ENCODE data around the gene ARMCX5. TPM values are rescaled to one million over a fixed set of nuclear protein-coding genes. Genes with fewer than 3 reads are reported as not detected.
A peak's percentile ranks its signal among the peaks of the same experiment; 100 is the strongest.

Gene ARMCX5
- total RNA-seq, result 10 to 100 TPM in 2 of 3 donors, 1 to 10 TPM in 1; 9.0 to 13.3 (median 13.1) TPM
- total RNA-seq (2013), result 16.0 TPM

- Mint-ChIP-seq H3K27ac (peak within 1 kb of the TSS; percentile 91 to 95), H3K36me3 (no peaks in the 10 kb centered on the region), H3K4me3 (peak within 1 kb of the TSS; percentile 96), H3K9me3 (no peaks in the 10 kb centered on the region), H3K27me3 (ENCODE audit: low read depth in 2 of 2) (peaks cover 0 to 5% of the 10 kb centered on the region in 2 donors), H3K4me1 (peaks cover 23 to 30% of the 10 kb centered on the region in 2 donors)
- H3K36me3 ChIP-seq (ENCODE audit: control insufficient read depth, insufficient read depth, low read length), result no peaks in the 10 kb centered on the region
- WGBS (ENCODE audit: insufficient coverage), result 0% methylated on average over 25 of the region's 42 CpGs
- intact Hi-C loops (cut with micrococcal nuclease), result loop anchor here (1.0 kb wide), 1 partner anchor 51 kb away; no protein-coding TSS in a partner anchor
- H3K27me3 ChIP-seq (ENCODE audit: control insufficient read depth, insufficient read depth, low read length), result no peaks in the 10 kb centered on the region
- H3K4me3 ChIP-seq (ENCODE audit: low read length), result peak within 1 kb of the TSS; percentile 67
- peak; percentile 52 to 86 for DNase-seq
- H3K4me1 ChIP-seq (ENCODE audit: control insufficient read depth, insufficient read depth, low read length), result peaks cover 10% of the 10 kb centered on the region
- no peaks in the 10 kb centered on the region for H3K9me3 ChIP-seq (ENCODE audit: control insufficient read depth, insufficient read depth, low read length)
- H3K27ac ChIP-seq (ENCODE audit: low read length), result peak within 1 kb of the TSS; percentile 75
- no peak for TF ChIP-seq CTCF (IDR thresholded peaks at IDR 0.05)
- ATAC-seq, result peak; percentile 88 to 94 (median 90)
These were observed at the start of gene ARMCX5 for GRCh38 chrX:102599084-102599950. Gene ARMCX5 (plus strand): TSS chrX:102599515. CDS start chrX:102602142, 2,627 bp downstream.

GRCh38 chrX:102558607-102559006 lies 40.7 kb upstream of the ARMCX5 start:
- H3K4me3 Mint-ChIP-seq, result no peak overlapping the region
- no peak for ATAC-seq
- H3K27me3 ChIP-seq (ENCODE audit: control insufficient read depth, insufficient read depth, low read length), result no peaks in the 10 kb centered on the region

GRCh38 chrX:102560423-102561068 lies 38.8 kb upstream of the ARMCX5 start:
- H3K27ac ChIP-seq (ENCODE audit: low read length), result no peak overlapping the region
- ATAC-seq, result peak in 1 of 3 donors; percentile 43
- H3K9me3 ChIP-seq (ENCODE audit: control insufficient read depth, insufficient read depth, low read length), result no peaks in the 10 kb centered on the region
- no peak for TF ChIP-seq CTCF (IDR thresholded peaks at IDR 0.05)
- Mint-ChIP-seq H3K27me3 (ENCODE audit: low read depth in 2 of 2) (peaks cover 0 to 11% of the 10 kb centered on the region in 2 donors), H3K4me1 (no peaks in the 10 kb centered on the region), H3K9me3 (no peaks in the 10 kb centered on the region), H3K4me3 (no peak overlapping the region), H3K36me3 (no peaks in the 10 kb centered on the region), H3K27ac (no peak overlapping the region)
- intact Hi-C loops (cut with micrococcal nuclease), result no loop called here
- H3K4me3 ChIP-seq (ENCODE audit: low read length), result no peak overlapping the region
- no peaks in the 10 kb centered on the region for H3K27me3 ChIP-seq (ENCODE audit: control insufficient read depth, insufficient read depth, low read length)
- no peak for DNase-seq
- no peaks in the 10 kb centered on the region for H3K4me1 ChIP-seq (ENCODE audit: control insufficient read depth, insufficient read depth, low read length)
- no peaks in the 10 kb centered on the region for H3K36me3 ChIP-seq (ENCODE audit: control insufficient read depth, insufficient read depth, low read length)
- WGBS (ENCODE audit: insufficient coverage), result 86% methylated on average over 1 of the region's 2 CpGs

More at GRCh38 chrX:102558607-102559006, 40.7 kb upstream of the ARMCX5 start:
- H3K9me3 Mint-ChIP-seq, result no peaks in the 10 kb centered on the region
- intact Hi-C loops (cut with micrococcal nuclease), result no loop called here
- peaks cover 0 to 11% of the 10 kb centered on the region in 2 donors for H3K27me3 Mint-ChIP-seq (ENCODE audit: low read depth in 2 of 2)
- no peaks in the 10 kb centered on the region for H3K4me1 Mint-ChIP-seq
- DNase-seq, result no peak
- Histone ChIP-seq H3K27ac (ENCODE audit: low read length) (no peak overlapping the region), H3K4me3 (ENCODE audit: low read length) (no peak overlapping the region), H3K9me3 (ENCODE audit: control insufficient read depth, insufficient read depth, low read length) (no peaks in the 10 kb centered on the region), H3K36me3 (ENCODE audit: control insufficient read depth, insufficient read depth, low read length) (no peaks in the 10 kb centered on the region), H3K4me1 (ENCODE audit: control insufficient read depth, insufficient read depth, low read length) (no peaks in the 10 kb centered on the region)
- 100% methylated on average over 1 of the region's 2 CpGs for WGBS (ENCODE audit: insufficient coverage)
- H3K27ac Mint-ChIP-seq, result no peak overlapping the region
- H3K36me3 Mint-ChIP-seq, result no peaks in the 10 kb centered on the region
- TF ChIP-seq CTCF (IDR thresholded peaks at IDR 0.05), result no peak
